ENCODE results near the gene HP. TPM values are rescaled to one million over a fixed set of nuclear protein-coding genes. Genes with fewer than 3 reads are reported as not detected.

Gene HP
- total RNA-seq, 1 experiment from 2014 or later: 18.1 TPM

GRCh38 chr16:72025404-72026114 lies 28.7 kb upstream of the HP start:
- no peaks in the 10 kb centered on the region for H4K20me1 ChIP-seq (ENCODE audit: insufficient read depth)
- no peaks in the 10 kb centered on the region for H3K27me3 ChIP-seq (ENCODE audit: insufficient read depth, low read length)
- DNase-seq (ENCODE audit: low read depth, low spot score) (no peak), ATAC-seq (no peak)
- no peak overlapping the region for H2AFZ ChIP-seq (ENCODE audit: low read depth, low read length, poor library complexity, severe bottlenecking)
- peaks cover 7 to 25% of the 10 kb centered on the region in 2 experiments; a peak in 3 of 4 replicates for H3K36me3 ChIP-seq (ENCODE audit: control insufficient read depth in 1 of 2, insufficient read depth in 2 of 2, low read length in 2 of 2)
- H3K4me3 ChIP-seq (replicated peaks in 1 of 2; ENCODE audit: low read depth in 1 of 2, low read length in 2 of 2): no peak overlapping the region
- ChIA-PET POLR2A (no interaction called here), CTCF (no interaction called here), RAD21 (ENCODE audit: low non-redundant PET in 1 of 2, low total read pairs in 2 of 2, uncharacterized antibody in 2 of 2, unreplicated experiment in 2 of 2) (no interaction called here)
- TF ChIP-seq TCF7L2 (IDR thresholded peaks at IDR 0.05; ENCODE audit: borderline replicate concordance, extremely low read depth, insufficient read depth, insufficient read length) (no peak), CBX3 (IDR thresholded peaks at IDR 0.05; ENCODE audit: low read depth) (no peak), FOSL1 (IDR thresholded peaks at IDR 0.05; ENCODE audit: low read depth) (no peak), EGR1 (IDR thresholded peaks at IDR 0.05; ENCODE audit: low read depth) (no peak), SIN3A (IDR thresholded peaks at IDR 0.05; ENCODE audit: low read depth) (no peak), POLR2A (IDR thresholded peaks at IDR 0.05; ENCODE audit: borderline replicate concordance, extremely low read depth, insufficient read depth, insufficient read length) (no peak)
- no peaks in the 10 kb centered on the region for H3K9me3 ChIP-seq (ENCODE audit: control insufficient read depth in 1 of 2, insufficient read depth in 1 of 2, low read depth in 1 of 2, low read length in 2 of 2)
- no peak overlapping the region for H3K27ac ChIP-seq (ENCODE audit: low read depth, low read length)
- H3K4me2 ChIP-seq (ENCODE audit: low read length): no peak overlapping the region
- BruUV-seq (replicated peaks): no TSS peak
- no peaks in the 10 kb centered on the region for H3K9me2 ChIP-seq (ENCODE audit: insufficient read depth)
- H3K9ac ChIP-seq (ENCODE audit: low read length): no peak overlapping the region
- no peaks in the 10 kb centered on the region for H3K79me2 ChIP-seq (ENCODE audit: insufficient read depth, low read length)
- H3K4me1 ChIP-seq (ENCODE audit: control insufficient read depth in 1 of 2, insufficient read depth in 2 of 2, low read length in 2 of 2): no peaks in the 10 kb centered on the region
- intact Hi-C loops (cut with micrococcal nuclease): no loop called here

GRCh38 chr16:72027669-72028378 lies 26.5 kb upstream of the HP start:
- intact Hi-C loops (cut with micrococcal nuclease): no loop called here
- no peak for ATAC-seq
- no peak overlapping the region for H3K9ac ChIP-seq (ENCODE audit: low read length)
- H3K27me3 ChIP-seq (ENCODE audit: insufficient read depth, low read length): no peaks in the 10 kb centered on the region
- no TSS peak for BruUV-seq (replicated peaks)
- no peaks in the 10 kb centered on the region for H3K9me2 ChIP-seq (ENCODE audit: insufficient read depth)
- H3K9me3 ChIP-seq (ENCODE audit: control insufficient read depth in 1 of 2, insufficient read depth in 1 of 2, low read depth in 1 of 2, low read length in 2 of 2): no peaks in the 10 kb centered on the region
- peaks cover 0 to 14% of the 10 kb centered on the region in 2 experiments; a peak in 2 of 4 replicates for H3K36me3 ChIP-seq (ENCODE audit: control insufficient read depth in 1 of 2, insufficient read depth in 2 of 2, low read length in 2 of 2)
- H4K20me1 ChIP-seq (ENCODE audit: insufficient read depth): no peaks in the 10 kb centered on the region
- H3K4me1 ChIP-seq (ENCODE audit: control insufficient read depth in 1 of 2, insufficient read depth in 2 of 2, low read length in 2 of 2): no peaks in the 10 kb centered on the region
- H3K4me2 ChIP-seq (ENCODE audit: low read length): no peak overlapping the region
- H3K27ac ChIP-seq (ENCODE audit: low read depth, low read length): no peak overlapping the region
- POLR2A ChIA-PET: no interaction called here
- CTCF ChIA-PET: no interaction called here
- no peak for DNase-seq (ENCODE audit: low read depth, low spot score)
- RAD21 ChIA-PET (ENCODE audit: low non-redundant PET in 1 of 2, low total read pairs in 2 of 2, uncharacterized antibody in 2 of 2, unreplicated experiment in 2 of 2): no interaction called here
- H3K4me3 ChIP-seq (replicated peaks in 1 of 2; ENCODE audit: low read depth in 1 of 2, low read length in 2 of 2): no peak overlapping the region
- H3K79me2 ChIP-seq (ENCODE audit: insufficient read depth, low read length): no peaks in the 10 kb centered on the region
- no peak overlapping the region for H2AFZ ChIP-seq (ENCODE audit: low read depth, low read length, poor library complexity, severe bottlenecking)
- TF ChIP-seq SP1 (IDR thresholded peaks at IDR 0.05; ENCODE audit: low read depth): no peak
- no peak for TF ChIP-seq JUND (IDR thresholded peaks at IDR 0.05)
- no peak for TF ChIP-seq EGR1 (IDR thresholded peaks at IDR 0.05; ENCODE audit: low read depth)
- no peak for TF ChIP-seq ELF1 (IDR thresholded peaks at IDR 0.05; ENCODE audit: borderline replicate concordance, low read depth)
- TF ChIP-seq RAD21 (IDR thresholded peaks at IDR 0.05; ENCODE audit: low read depth): no peak
- TF ChIP-seq SRF (IDR thresholded peaks at IDR 0.05; ENCODE audit: low read depth): no peak
- TF ChIP-seq CTCF (IDR thresholded peaks at IDR 0.05 in 2 of 3, conservative IDR thresholded peaks at IDR 0.05 in 1 of 3; ENCODE audit: borderline replicate concordance in 1 of 3, insufficient read depth in 1 of 3, low read depth in 2 of 3, low read length in 2 of 3): no peak
- TF ChIP-seq ZNF274 (IDR thresholded peaks at IDR 0.05; ENCODE audit: low read depth, low read length): no peak
- TF ChIP-seq ATF3 (IDR thresholded peaks at IDR 0.05): no peak
- TF ChIP-seq YY1 (IDR thresholded peaks at IDR 0.05; ENCODE audit: extremely low read depth, insufficient replicate concordance, low read depth, low read length): no peak
